ENCODE measurements around the gene DDX51.

The DDX51 gene

GRCh38 chr12:132144115-132144809 is at the start of gene DDX51, which contains the start of gene NOC4L:
Gene DDX51 (minus strand): TSS chr12:132144319. CDS start chr12:132144296, 23 bp downstream.
Gene NOC4L (plus strand): TSS chr12:132144457. CDS start chr12:132144489, 32 bp downstream.
- DNase-seq, result peak; percentile 96

GRCh38 chr12:132191715-132192553 is 47.8 kb upstream of the DDX51 start:
- no peak for DNase-seq

GRCh38 chr12:132190834-132191500 is 46.8 kb upstream of the DDX51 start:
- no peak for DNase-seq

- no peak for DNase-seq
Measured at GRCh38 chr12:132190012-132190755, 46.1 kb upstream of the DDX51 start.

- peak; percentile 96 for DNase-seq
Measured at GRCh38 chr12:132189378-132190011, 45.4 kb upstream of the DDX51 start.

- no peak for DNase-seq
Measured at GRCh38 chr12:132188916-132189325, 44.8 kb upstream of the DDX51 start.

- DNase-seq, result no peak
Measured at GRCh38 chr12:132188451-132188901, 44.4 kb upstream of the DDX51 start.

GRCh38 chr12:132187646-132188450 is 43.7 kb upstream of the DDX51 start:
- no peak for DNase-seq

- peak; percentile 23 for DNase-seq
Measured at GRCh38 chr12:132186857-132187620, 42.9 kb upstream of the DDX51 start.

- DNase-seq, result no peak
Measured at GRCh38 chr12:132186208-132186856, 42.2 kb upstream of the DDX51 start.

GRCh38 chr12:132185705-132186104 is 41.6 kb upstream of the DDX51 start:
- DNase-seq, result peak; percentile 61

GRCh38 chr12:132182711-132183365 is 38.7 kb upstream of the DDX51 start:
- DNase-seq, result no peak

- DNase-seq, result no peak
Measured at GRCh38 chr12:132182206-132182710, 38.1 kb upstream of the DDX51 start.

- DNase-seq, result no peak
Measured at GRCh38 chr12:132181570-132182200, 37.6 kb upstream of the DDX51 start.

- no peak for DNase-seq
Measured at GRCh38 chr12:132180648-132181546, 36.8 kb upstream of the DDX51 start.

- no peak for DNase-seq
Measured at GRCh38 chr12:132179431-132180362, 35.6 kb upstream of the DDX51 start.
